Left lung (tissue), 10 donors: ENCODE results near the gene MTRF1L. TPM values are rescaled to one million over a fixed set of nuclear protein-coding genes. Genes with fewer than 3 reads are reported as not detected.

Experiments used
- ATAC-seq: fragments of 200-7000 bp; cut with Tn5 transposase; one replicate; pipeline ENCODE4 v1.9.1; 2020; ENCODE audit warnings: moderate library complexity
- DNase-seq, 4 donors: peaks; one replicate each; pipeline ENCODE4 v3.0.0-alpha.2; 2013 to 2020
- H3K27ac ChIP-seq, 2 donors: fragments of 200-600 bp; sonication (generic) in 1 of 2; one replicate each; pipeline versions ENCODE4 v1.5.0 to v1.8.0; 2020 to 2021
- H3K27me3 ChIP-seq, 2 donors: fragments of 200-600 bp; sonication (generic) in 1 of 2; one replicate each; pipeline versions ENCODE4 v1.5.0 to v1.8.0; 2020 to 2021
- H3K36me3 ChIP-seq, 2 donors: fragments of 200-600 bp; sonication (generic) in 1 of 2; one replicate each; pipeline versions ENCODE4 v1.5.0 to v1.8.0; 2020 to 2021
- H3K4me1 ChIP-seq, 2 donors: fragments of 200-600 bp; one replicate each; pipeline ENCODE4 v1.8.0; 2021
- H3K4me3 ChIP-seq, 2 donors: fragments of 200-600 bp; sonication (generic) in 1 of 2; one replicate each; pipeline versions ENCODE4 v1.5.0 to v1.8.0; 2020 to 2021; ENCODE audit warnings: mild to moderate bottlenecking in 1 of 2
- H3K9me3 ChIP-seq, 2 donors: fragments of 200-600 bp; sonication (generic) in 1 of 2; one replicate each; pipeline versions ENCODE4 v1.5.0 to v1.8.0; 2020 to 2021
- intact Hi-C, 2 donors: fragments of 100-400 bp; cut with DNase I; formaldehyde crosslinking; loops; one replicate each; pipeline versions ENCODE4 v1.11.2 to v1.14.2; 2022
- polyA plus RNA-seq, 6 donors: library from polyadenylated mRNA; unstranded; fragments of 120-200 nt; gene quantifications; one replicate each; pipeline ENCODE4 v1.2.1, GENCODE V29; 2013; ENCODE audit not compliant: insufficient read length in 6 of 6
- total RNA-seq, 2 donors: library from RNA; stranded (reverse); fragmentation: NEBNext Ultra II Directional; extraction: Animal tissue kit (Norgen Biotek cat#: 25700); gene quantifications; one replicate each; pipeline ENCODE4 v1.2.1, GENCODE V29; 2021
- TF ChIP-seq, protein P1 (sequence below), 2 donors: fragments of 200-600 bp; sonication (generic) in 1 of 2; IDR thresholded peaks; one replicate each; pipeline versions ENCODE4 v1.5.0 to v1.8.0; 2021; ENCODE audit warnings: antibody characterized with exemption in 2 of 2
- donor health status: DM: no; HTN: yes; CAD: no.
- donor health status: DM: no; HTN: no; CAD: no.

Gene MTRF1L
- total and polyA plus RNA-seq, 8 donors, result 14.7 to 26.8 (median 20.9) TPM

DNA sequence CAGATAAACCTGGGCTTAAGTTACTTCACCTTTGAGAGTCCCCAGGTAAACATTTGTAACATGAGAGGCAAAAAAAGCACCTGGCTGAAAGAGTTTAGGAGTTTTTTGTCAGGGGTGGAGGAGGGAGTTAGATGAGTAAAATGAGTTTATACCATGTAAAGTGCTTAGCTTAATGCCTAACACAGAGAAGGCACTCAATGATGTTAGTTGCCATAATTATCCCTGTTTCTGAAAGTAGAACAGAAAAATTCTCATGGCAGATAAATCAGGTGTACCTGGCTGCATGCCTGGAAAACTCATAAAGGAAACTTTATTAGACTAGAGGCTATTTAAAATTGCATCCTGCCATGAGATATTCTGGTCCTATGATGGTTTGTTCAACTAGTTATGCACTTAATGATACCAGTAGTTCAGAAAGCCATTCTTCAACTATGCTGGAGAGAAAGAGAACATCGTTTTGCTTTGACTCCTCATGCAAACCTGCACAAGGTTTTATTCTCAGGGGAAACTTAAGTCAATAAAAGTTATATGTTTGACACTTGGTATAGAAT, 60.1 kb downstream of the MTRF1L start:
- intact Hi-C loops, result no loop called here
- ATAC-seq (no peak), DNase-seq (no peak)
- TF ChIP-seq, protein P1, sequence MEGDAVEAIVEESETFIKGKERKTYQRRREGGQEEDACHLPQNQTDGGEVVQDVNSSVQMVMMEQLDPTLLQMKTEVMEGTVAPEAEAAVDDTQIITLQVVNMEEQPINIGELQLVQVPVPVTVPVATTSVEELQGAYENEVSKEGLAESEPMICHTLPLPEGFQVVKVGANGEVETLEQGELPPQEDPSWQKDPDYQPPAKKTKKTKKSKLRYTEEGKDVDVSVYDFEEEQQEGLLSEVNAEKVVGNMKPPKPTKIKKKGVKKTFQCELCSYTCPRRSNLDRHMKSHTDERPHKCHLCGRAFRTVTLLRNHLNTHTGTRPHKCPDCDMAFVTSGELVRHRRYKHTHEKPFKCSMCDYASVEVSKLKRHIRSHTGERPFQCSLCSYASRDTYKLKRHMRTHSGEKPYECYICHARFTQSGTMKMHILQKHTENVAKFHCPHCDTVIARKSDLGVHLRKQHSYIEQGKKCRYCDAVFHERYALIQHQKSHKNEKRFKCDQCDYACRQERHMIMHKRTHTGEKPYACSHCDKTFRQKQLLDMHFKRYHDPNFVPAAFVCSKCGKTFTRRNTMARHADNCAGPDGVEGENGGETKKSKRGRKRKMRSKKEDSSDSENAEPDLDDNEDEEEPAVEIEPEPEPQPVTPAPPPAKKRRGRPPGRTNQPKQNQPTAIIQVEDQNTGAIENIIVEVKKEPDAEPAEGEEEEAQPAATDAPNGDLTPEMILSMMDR (IDR thresholded peaks at IDR 0.05), result no peak
- no peaks in the 10 kb centered on the region for H3K9me3 ChIP-seq
- H3K4me1 ChIP-seq, result no peaks in the 10 kb centered on the region
- H3K27me3 ChIP-seq, result peaks cover 0 to 8% of the 10 kb centered on the region in 2 donors
- H3K4me3 ChIP-seq, result no peak overlapping the region
- no peaks in the 10 kb centered on the region for H3K36me3 ChIP-seq
- no peak overlapping the region for H3K27ac ChIP-seq

DNA sequence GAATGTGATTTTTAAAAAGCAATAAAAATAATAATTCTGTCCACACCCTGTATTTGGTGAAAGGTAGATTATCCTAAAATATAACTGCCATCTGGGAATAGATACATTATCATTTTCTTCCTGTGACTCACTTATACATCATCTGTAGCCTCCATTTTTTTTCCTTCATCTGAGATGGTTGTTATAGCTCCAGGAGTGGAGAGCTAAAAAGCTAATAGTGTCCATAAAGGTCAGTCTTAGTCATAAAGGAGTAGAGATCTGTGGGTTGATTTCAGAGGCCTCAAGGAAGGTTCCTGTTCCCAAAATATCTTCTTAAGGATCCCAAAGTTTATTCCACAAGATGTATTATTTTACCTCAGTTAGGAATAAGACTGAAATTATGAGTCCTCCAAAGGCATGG, 60.8 kb downstream of the MTRF1L start:
- H3K27me3 ChIP-seq, result peaks cover 0 to 13% of the 10 kb centered on the region in 2 donors
- TF ChIP-seq, protein P1 (IDR thresholded peaks at IDR 0.05), result no peak
- no peaks in the 10 kb centered on the region for H3K9me3 ChIP-seq
- H3K36me3 ChIP-seq, result no peaks in the 10 kb centered on the region
- no peak overlapping the region for H3K27ac ChIP-seq
- intact Hi-C loops, result no loop called here
- no peak for ATAC-seq
- no peaks in the 10 kb centered on the region for H3K4me1 ChIP-seq
- no peak overlapping the region for H3K4me3 ChIP-seq
- DNase-seq, result no peak

Other genes starting within 250 kb of the MTRF1L start
- 1 to 10 TPM; 6.4 to 6.6 TPM for gene FBXO5, start 19.7 kb downstream of the MTRF1L start, total RNA-seq
- 10 to 100 TPM; 22.9 to 38.2 (median 26.9) TPM for gene FBXO5, start 19.7 kb downstream of the MTRF1L start, polyA plus RNA-seq
- gene RGS17, start 128.6 kb upstream of the MTRF1L start, total RNA-seq, result under 1 TPM; 0.15 to 0.18 TPM
- 1 to 10 TPM; 2.2 to 2.7 (median 2.4) TPM for gene RGS17, start 128.6 kb upstream of the MTRF1L start, polyA plus RNA-seq